ENCODE measurements around the gene LMTK2. TPM values are rescaled to one million over a fixed set of nuclear protein-coding genes. Genes with fewer than 3 reads are reported as not detected.

Gene LMTK2
- total and polyA plus RNA-seq, 2 experiments from 2014 or later, result 6.1 to 30.8 TPM

- TF ChIP-seq ZNF462 (CRISPR knock-in tag; IDR thresholded peaks at IDR 0.05) (no peak), ZNF114 (CRISPR knock-in tag; IDR thresholded peaks at IDR 0.05) (no peak), STAT1 (IDR thresholded peaks at IDR 0.05; ENCODE audit: unreplicated experiment) (no peak), REST (IDR thresholded peaks at IDR 0.05; ENCODE audit: unreplicated experiment) (no peak)
Measured at GRCh38 chr7:98248156-98248555, 141.5 kb downstream of the LMTK2 start (continued).

- Histone ChIP-seq H3K4me1 (ENCODE audit: insufficient read depth) (peaks cover 19% of the 10 kb centered on the region), H3K27ac (ENCODE audit: low read depth) (no peak overlapping the region), H3K27me3 (ENCODE audit: insufficient read depth) (no peaks in the 10 kb centered on the region), H3K9me2 (ENCODE audit: insufficient read depth) (no peaks in the 10 kb centered on the region), H2AFZ (no peak overlapping the region), H3K79me2 (replicated peaks; ENCODE audit: insufficient read depth) (peaks cover 11% of the 10 kb centered on the region), H3F3A (replicated peaks; ENCODE audit: low read depth) (peaks cover 14% of the 10 kb centered on the region; the same call in 1 of the 2 replicates), H3K4me3 (no peak overlapping the region), H3K4me2 (no peak overlapping the region), H3K36me3 (ENCODE audit: insufficient read depth) (no peaks in the 10 kb centered on the region), H4K20me1 (replicated peaks; ENCODE audit: insufficient read depth) (no peaks in the 10 kb centered on the region)
- Mint-ChIP-seq H3K9me3 (no peaks in the 10 kb centered on the region; the same call in 2 of the 3 replicates), H3K27ac (no peak overlapping the region), H3K4me1 (peaks cover 18% of the 10 kb centered on the region), H3K36me3 (ENCODE audit: low read depth) (peaks cover 3% of the 10 kb centered on the region; the same call in 1 of the 3 replicates), H3K4me3 (no peak overlapping the region; the same call in 2 of the 3 replicates), H3K27me3 (ENCODE audit: insufficient read depth, low read depth, poor library complexity) (peaks cover 11% of the 10 kb centered on the region)
- ATAC-seq (no peak), DNase-seq (ENCODE audit: low spot score) (no peak)
- TF ChIP-seq ETS1 (IDR thresholded peaks at IDR 0.05) (no peak), REST (IDR thresholded peaks at IDR 0.05; ENCODE audit: unreplicated experiment) (no peak), STAT1 (IDR thresholded peaks at IDR 0.05; ENCODE audit: unreplicated experiment) (no peak), ZNF331 (CRISPR knock-in tag; IDR thresholded peaks at IDR 0.05; ENCODE audit: low read depth) (no peak), ZNF114 (CRISPR knock-in tag; IDR thresholded peaks at IDR 0.05) (no peak), EZH2phosphoT487 (IDR thresholded peaks at IDR 0.05; ENCODE audit: unreplicated experiment) (no peak), CTCF (conservative IDR thresholded peaks at IDR 0.05; ENCODE audit: low read depth in 2 of 2) (no peak)
Measured at GRCh38 chr7:98249106-98249505, 142.4 kb downstream of the LMTK2 start.
